IMR-90 (cell line): ENCODE measurements around the gene ARHGAP18. TPM values are rescaled to one million over a fixed set of nuclear protein-coding genes. Genes with fewer than 3 reads are reported as not detected.

ENCODE experiments used
- ATAC-seq: fragments of 200-7000 bp; cut with Tn5 transposase; 2 replicates; pipeline ENCODE4 v1.9.1; 2020; ENCODE audit warnings: low read depth, mild to moderate bottlenecking, moderate library complexity
- BruUV-seq: library from RNA; stranded (reverse); fragments of 400-500 nt; replicated peaks from 2 replicates; lab custom pipeline; 2021; lab: Mats Ljungman, UMichigan
- CTCF ChIA-PET: fragments of 300-600 bp; formaldehyde crosslinking; extraction: SDS; loops from one replicate; lab custom pipeline; 2021; ENCODE audit warnings: antibody characterized with exemption; lab: Yijun Ruan, JAX
- POLR2A ChIA-PET: fragments of 300-600 bp; sonication (Branson Sonifier 250); formaldehyde crosslinking; loops from one replicate; lab custom pipeline; 2022; ENCODE audit warnings: antibody characterized with exemption; ENCODE audit not compliant: unreplicated experiment; lab: Charles Lee
- DNase-seq: peaks from one replicate; pipeline ENCODE4 v3.0.0; 2013
- H2AFZ ChIP-seq: replicated peaks from 2 replicates; pipeline ENCODE3; 2013; ENCODE audit warnings: low read length, mild to moderate bottlenecking; ENCODE audit not compliant: poor library complexity
- H2AK5ac ChIP-seq: 2 replicates; pipeline ENCODE4 v1.6.1; 2013; ENCODE audit warnings: low read depth, low read length, inconsistent platforms
- H2AK9ac ChIP-seq: replicated peaks from 2 replicates; pipeline ENCODE3; 2013; ENCODE audit warnings: mild to moderate bottlenecking, low read depth, low read length, moderate library complexity; ENCODE audit not compliant: poor library complexity
- H2BK120ac ChIP-seq: 2 replicates; pipeline ENCODE4 v1.6.1; 2013; ENCODE audit warnings: low read depth, low read length, inconsistent platforms
- H2BK15ac ChIP-seq: 3 replicates; pipeline ENCODE4 v1.6.1; 2013; ENCODE audit warnings: low read depth, low read length, inconsistent platforms
- H2BK20ac ChIP-seq: 2 replicates; pipeline ENCODE4 v1.6.1; 2013; ENCODE audit warnings: low read depth, mild to moderate bottlenecking, inconsistent platforms, low read length, moderate library complexity
- H2BK5ac ChIP-seq: 2 replicates; pipeline ENCODE4 v1.6.1; 2013; ENCODE audit warnings: mild to moderate bottlenecking, low read depth, low read length, inconsistent platforms; ENCODE audit not compliant: poor library complexity, severe bottlenecking
- H3K14ac ChIP-seq: replicated peaks from 2 replicates; pipeline ENCODE4 v1.6.1; 2013; ENCODE audit warnings: low read depth, low read length, inconsistent platforms
- H3K18ac ChIP-seq: 2 replicates; pipeline ENCODE4 v1.6.1; 2013; ENCODE audit warnings: low read depth, low read length, control low read depth
- H3K23ac ChIP-seq: 2 replicates; pipeline ENCODE4 v1.6.1; 2013; ENCODE audit warnings: low read depth, low read length, inconsistent platforms
- H3K27ac ChIP-seq: 2 replicates; pipeline ENCODE4 v1.5.1; 2013; ENCODE audit warnings: mild to moderate bottlenecking, control low read depth, low read length; ENCODE audit not compliant: insufficient read depth
- H3K27me3 ChIP-seq: 2 replicates; pipeline ENCODE4 v1.6.1; 2013; ENCODE audit warnings: low read length; ENCODE audit not compliant: control insufficient read depth, insufficient read depth
- H3K36me3 ChIP-seq: 2 replicates; pipeline ENCODE4 v1.6.1; 2013; ENCODE audit warnings: low read length, mixed read lengths; ENCODE audit not compliant: control insufficient read depth, insufficient read depth
- H3K4ac ChIP-seq: 2 replicates; pipeline ENCODE4 v1.6.1; 2013; ENCODE audit warnings: low read depth, low read length, inconsistent platforms
- H3K4me1 ChIP-seq: 2 replicates; pipeline ENCODE4 v1.6.1; 2013; ENCODE audit warnings: low read length, mixed read lengths; ENCODE audit not compliant: control insufficient read depth, insufficient read depth
- H3K4me2 ChIP-seq: 2 replicates; pipeline ENCODE4 v1.6.1; 2013; ENCODE audit warnings: low read depth, mild to moderate bottlenecking, control low read depth, low read length, moderate library complexity
- H3K4me3 ChIP-seq: 2 replicates; pipeline ENCODE4 v1.5.1; 2013; ENCODE audit warnings: low read depth, mild to moderate bottlenecking, control low read depth, low read length, moderate library complexity; ENCODE audit not compliant: insufficient read depth
- H3K56ac ChIP-seq: 2 replicates; pipeline ENCODE4 v1.6.1; 2013; ENCODE audit warnings: low read length, inconsistent platforms; ENCODE audit not compliant: insufficient read depth; ENCODE audit errors: extremely low read depth
- H3K79me1 ChIP-seq, 2 experiments: 2 replicates each; pipeline ENCODE4 v1.6.1; 2013; ENCODE audit warnings: low read length in 2 of 2, inconsistent platforms in 1 of 2, low read depth in 1 of 2
- H3K9ac ChIP-seq: 2 replicates; pipeline ENCODE4 v1.6.1; 2013; ENCODE audit warnings: low read depth, low read length, control low read depth
- H3K9me1 ChIP-seq: 2 replicates; pipeline ENCODE4 v1.6.1; 2013; ENCODE audit warnings: low read length, inconsistent platforms; ENCODE audit not compliant: insufficient read depth
- H3K9me3 ChIP-seq: 2 replicates; pipeline ENCODE4 v1.6.1; 2013; ENCODE audit warnings: low read length; ENCODE audit not compliant: control insufficient read depth, insufficient read depth
- H4K20me1 ChIP-seq: 2 replicates; pipeline ENCODE4 v1.6.1; 2013; ENCODE audit warnings: low read length, inconsistent platforms; ENCODE audit not compliant: insufficient read depth
- H4K5ac ChIP-seq: 2 replicates; pipeline ENCODE4 v1.6.1; 2013; ENCODE audit warnings: mild to moderate bottlenecking, low read depth, low read length, control low read depth
- H4K8ac ChIP-seq, 2 experiments: 2 replicates each; pipeline ENCODE4 v1.6.1; 2013; ENCODE audit warnings: low read depth in 2 of 2, low read length in 2 of 2, control low read depth in 1 of 2, inconsistent platforms in 1 of 2
- H4K91ac ChIP-seq: 2 replicates; pipeline ENCODE4 v1.6.1; 2013; ENCODE audit warnings: low read depth, low read length, inconsistent platforms; ENCODE audit not compliant: insufficient read depth
- CEBPB ChIP-seq: IDR thresholded peaks from 2 replicates; pipeline ENCODE4 v1.6.1; 2012; ENCODE audit warnings: low read depth, low read length, improper control_type of control experiment
- ELK1 ChIP-seq: fragments of 150-350 bp; IDR thresholded peaks from 2 replicates; pipeline ENCODE4 v1.6.1; 2016; ENCODE audit warnings: low read depth, mild to moderate bottlenecking, low read length, moderate library complexity, borderline replicate concordance
- MAZ ChIP-seq: IDR thresholded peaks from 2 replicates; pipeline ENCODE4 v1.6.1; 2012; ENCODE audit warnings: low read depth, mild to moderate bottlenecking, low read length, improper control_type of control experiment, moderate library complexity, borderline replicate concordance
- MXI1 ChIP-seq: IDR thresholded peaks from 2 replicates; pipeline ENCODE4 v1.6.1; 2012; ENCODE audit warnings: low read depth, mild to moderate bottlenecking, low read length, moderate library complexity, borderline replicate concordance
- RCOR1 ChIP-seq: IDR thresholded peaks from 2 replicates; pipeline ENCODE4 v1.6.1; 2012; ENCODE audit warnings: mild to moderate bottlenecking, low read length, improper control_type of control experiment; ENCODE audit not compliant: insufficient replicate concordance
- RFX5 ChIP-seq: IDR thresholded peaks from 2 replicates; pipeline ENCODE4 v1.8.0; 2012; ENCODE audit warnings: low read depth, mild to moderate bottlenecking, low read length, moderate library complexity
- SMC3 ChIP-seq: fragments of 150-350 bp; IDR thresholded peaks from 2 replicates; pipeline ENCODE4 v1.6.1; 2016; ENCODE audit warnings: low read depth, mild to moderate bottlenecking, antibody characterized with exemption, low read length, moderate library complexity
- WGBS, 2 experiments: methylation state at CpG; one replicate each; pipeline versions ENCODE4 v1.1.5 to v1.1.7; 2013; ENCODE audit warnings: missing lambda C conversion rate in 2 of 2; ENCODE audit not compliant: insufficient read length in 1 of 2; ENCODE audit errors: extremely low coverage in 2 of 2; 5-methylcytosine and 5-hydroxymethylcytosine counted together
- dilution Hi-C: fragments of 300-500 bp; cut with HindIII; formaldehyde crosslinking; loops from one replicate; pipeline ENCODE4 v1.14.3; 2018; ENCODE audit warnings: low sequenced_read_pairs; ENCODE audit not compliant: unreplicated experiment
- in situ Hi-C: fragments of 300-500 bp; cut with MboI; formaldehyde crosslinking; loops from 3 replicates; pipeline ENCODE4 v1.14.3; 2019; ENCODE audit warnings: low sequenced_read_pairs, inconsistent platforms, mixed read lengths
- intact Hi-C: fragments of 100-400 bp; cut with micrococcal nuclease; formaldehyde crosslinking; loops from 2 replicates; pipeline ENCODE4 v1.10.0; 2022
- polyA plus RNA-seq, 3 experiments: library from polyadenylated mRNA; depleted of rRNA; stranded (reverse); fragments of >200 nt; gene quantifications; 2 replicates each; pipeline ENCODE4 v1.2.3, GENCODE V29; 2012; ENCODE audit warnings: low replicate concordance in 1 of 3
- total RNA-seq: library from RNA; depleted of rRNA; stranded (reverse); fragments of >200 nt; gene quantifications from 2 replicates; pipeline ENCODE4 v1.2.3, GENCODE V29; 2012
- TF ChIP-seq, protein P1 (sequence below): fragments of 150-350 bp; IDR thresholded peaks from 2 replicates; pipeline ENCODE4 v1.6.1; 2017; ENCODE audit warnings: mild to moderate bottlenecking, antibody characterized with exemption, low read length, low read depth

Gene ARHGAP18
- total and polyA plus RNA-seq, 2 of the 4 experiments (the other 2 are of a cell fraction): 6.2 to 17.0 TPM

GRCh38 chr6:129698430-129698829 lies 11.5 kb downstream of the ARHGAP18 start:
- CTCF ChIA-PET: no interaction called here
- Histone ChIP-seq H3K4me3 (no peak overlapping the region), H3K9ac (no peak overlapping the region), H4K8ac (no peak overlapping the region), H2AK5ac (no peak overlapping the region), H3K27ac (no peak overlapping the region), H3K23ac (no peak overlapping the region), H3K79me1 (peaks cover 44 to 56% of the 10 kb centered on the region in 2 experiments), H3K18ac (no peak overlapping the region), H4K91ac (no peak overlapping the region), H2BK15ac (no peak overlapping the region), H3K9me3 (no peaks in the 10 kb centered on the region), H3K56ac (no peak overlapping the region), H4K5ac (no peak overlapping the region), H4K20me1 (no peaks in the 10 kb centered on the region), H3K27me3 (no peaks in the 10 kb centered on the region), H2BK20ac (no peak overlapping the region), H3K36me3 (no peaks in the 10 kb centered on the region), H3K4me1 (peaks cover 15% of the 10 kb centered on the region), H2BK5ac (no peak overlapping the region), H3K4me2 (no peak overlapping the region), H2AFZ (no peak overlapping the region), H2BK120ac (no peak overlapping the region), H3K4ac (no peak overlapping the region), H2AK9ac (no peak overlapping the region), H3K9me1 (peaks cover 7% of the 10 kb centered on the region), H3K14ac (no peak overlapping the region)
- no CpG with 5 or more reads among the region's 9 CpGs for WGBS, 2 experiments
- DNase-seq (no peak), ATAC-seq (no peak)
- no peak for TF ChIP-seq RFX5
- TF ChIP-seq, protein P1, sequence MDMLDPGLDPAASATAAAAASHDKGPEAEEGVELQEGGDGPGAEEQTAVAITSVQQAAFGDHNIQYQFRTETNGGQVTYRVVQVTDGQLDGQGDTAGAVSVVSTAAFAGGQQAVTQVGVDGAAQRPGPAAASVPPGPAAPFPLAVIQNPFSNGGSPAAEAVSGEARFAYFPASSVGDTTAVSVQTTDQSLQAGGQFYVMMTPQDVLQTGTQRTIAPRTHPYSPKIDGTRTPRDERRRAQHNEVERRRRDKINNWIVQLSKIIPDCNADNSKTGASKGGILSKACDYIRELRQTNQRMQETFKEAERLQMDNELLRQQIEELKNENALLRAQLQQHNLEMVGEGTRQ: no peak
- no peak for TF ChIP-seq SMC3
- no peak for TF ChIP-seq ELK1
- TF ChIP-seq RCOR1: no peak
- TF ChIP-seq MAZ: no peak
- no peak for TF ChIP-seq MXI1
- no peak for TF ChIP-seq CEBPB
- no TSS peak for BruUV-seq
- dilution Hi-C loops: no loop called here
- in situ Hi-C loops: no loop called here
- POLR2A ChIA-PET: no interaction called here
- intact Hi-C loops: no loop called here
